Measurements from ENCODE around the gene PLEKHB1.
"Not testable (repeated sequence)": the region's sequence is repeated elsewhere in the genome, so short reads cannot be mapped to it uniquely, and the experiment has no call there.

PLEKHB1 gene

GRCh38 chr11:73648571-73649046, 2.2 kb downstream of the PLEKHB1 start:
- DNase-seq, result no peak

- DNase-seq, result no peak
Measured at GRCh38 chr11:73649206-73649605, 2.8 kb downstream of the PLEKHB1 start.

- no peak for DNase-seq
Measured at GRCh38 chr11:73650400-73650799, 4.0 kb downstream of the PLEKHB1 start.

GRCh38 chr11:73651252-73651651, 4.9 kb downstream of the PLEKHB1 start:
- no peak for DNase-seq

- DNase-seq, result no peak
Measured at GRCh38 chr11:73651661-73652045, 5.3 kb downstream of the PLEKHB1 start.

GRCh38 chr11:73652046-73652730, 5.8 kb downstream of the PLEKHB1 start:
- DNase-seq, result no peak

GRCh38 chr11:73652856-73653559, 6.6 kb downstream of the PLEKHB1 start:
- DNase-seq, result no peak

- DNase-seq, result no peak
Measured at GRCh38 chr11:73653996-73654395, 7.6 kb downstream of the PLEKHB1 start.

GRCh38 chr11:73654482-73655021, 8.2 kb downstream of the PLEKHB1 start:
- no peak for DNase-seq

- DNase-seq, result no peak
Measured at GRCh38 chr11:73655686-73656085, 9.3 kb downstream of the PLEKHB1 start.

GRCh38 chr11:73656985-73657384, 10.6 kb downstream of the PLEKHB1 start:
- no peak for DNase-seq

- no peak for DNase-seq
Measured at GRCh38 chr11:73659961-73660360, 13.6 kb downstream of the PLEKHB1 start.

- DNase-seq, result no peak
Measured at GRCh38 chr11:73660497-73661034, 14.2 kb downstream of the PLEKHB1 start.

- peak; percentile 90 for DNase-seq
Measured at GRCh38 chr11:73661035-73661628, 14.8 kb downstream of the PLEKHB1 start.

GRCh38 chr11:73662445-73663157, 16.2 kb downstream of the PLEKHB1 start:
- no peak for DNase-seq

- DNase-seq, result no peak
Measured at GRCh38 chr11:73663604-73664495, 17.5 kb downstream of the PLEKHB1 start.

- DNase-seq, result no peak
Measured at GRCh38 chr11:73664877-73665276, 18.5 kb downstream of the PLEKHB1 start.

GRCh38 chr11:73667891-73668290, 21.5 kb downstream of the PLEKHB1 start:
- DNase-seq, result no peak

- DNase-seq, result no peak
Measured at GRCh38 chr11:73670808-73671207, 24.4 kb downstream of the PLEKHB1 start.

GRCh38 chr11:73671701-73672100, 25.3 kb downstream of the PLEKHB1 start:
- no peak for DNase-seq

GRCh38 chr11:73676552-73676951, 30.2 kb downstream of the PLEKHB1 start:
- not testable (repeated sequence) for DNase-seq

- DNase-seq, result no peak
Measured at GRCh38 chr11:73680687-73681086, 34.3 kb downstream of the PLEKHB1 start.
